ENCODE measurements around the gene MTFP1.
"Not testable (repeated sequence)": the region's sequence is repeated elsewhere in the genome, so short reads cannot be mapped to it uniquely, and the experiment has no call there.

MTFP1 gene

DNA sequence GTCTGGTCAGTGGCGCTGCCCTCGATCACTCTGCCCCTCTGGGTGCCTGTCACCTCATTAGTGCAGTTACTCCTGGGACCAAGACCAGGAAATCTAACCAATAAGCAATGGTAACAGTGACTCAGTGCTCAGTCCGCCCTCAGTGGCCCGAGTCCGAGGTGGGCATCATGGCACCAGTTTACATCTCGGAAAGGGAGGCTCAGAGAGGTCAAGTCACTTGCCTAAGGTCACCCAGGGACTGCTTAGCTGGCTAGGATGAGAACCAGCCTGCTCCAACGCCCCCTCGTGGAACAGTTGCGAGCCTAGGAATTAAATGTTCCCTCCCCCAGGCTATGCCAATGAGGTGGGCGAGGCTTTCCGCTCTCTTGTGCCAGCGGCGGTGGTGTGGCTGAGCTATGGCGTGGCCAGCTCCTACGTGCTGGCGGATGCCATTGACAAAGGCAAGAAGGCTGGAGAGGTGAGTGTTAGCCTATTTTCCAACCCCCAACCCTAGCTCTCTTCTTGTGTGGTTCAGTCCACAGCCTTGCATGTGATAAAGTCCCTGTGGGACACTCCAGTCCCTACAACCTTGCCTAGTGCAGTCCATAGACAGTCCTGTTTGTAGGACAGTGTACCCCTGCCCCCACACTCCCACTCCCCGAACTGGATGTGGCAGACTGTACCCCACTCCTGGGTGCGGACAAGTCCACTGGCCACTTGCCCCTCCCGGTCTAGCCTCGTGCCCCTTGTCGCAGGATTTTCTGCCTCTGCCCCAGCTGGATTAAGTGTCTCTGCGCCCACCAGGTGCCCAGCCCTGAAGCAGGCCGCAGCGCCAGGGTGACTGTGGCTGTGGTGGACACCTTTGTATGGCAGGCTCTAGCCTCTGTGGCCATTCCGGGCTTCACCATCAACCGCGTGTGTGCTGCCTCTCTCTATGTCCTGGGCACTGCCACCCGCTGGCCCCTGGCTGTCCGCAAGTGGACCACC lies 1.1 kb downstream of the MTFP1 start:
- peak; percentile 88 to 90 for DNase-seq

DNA sequence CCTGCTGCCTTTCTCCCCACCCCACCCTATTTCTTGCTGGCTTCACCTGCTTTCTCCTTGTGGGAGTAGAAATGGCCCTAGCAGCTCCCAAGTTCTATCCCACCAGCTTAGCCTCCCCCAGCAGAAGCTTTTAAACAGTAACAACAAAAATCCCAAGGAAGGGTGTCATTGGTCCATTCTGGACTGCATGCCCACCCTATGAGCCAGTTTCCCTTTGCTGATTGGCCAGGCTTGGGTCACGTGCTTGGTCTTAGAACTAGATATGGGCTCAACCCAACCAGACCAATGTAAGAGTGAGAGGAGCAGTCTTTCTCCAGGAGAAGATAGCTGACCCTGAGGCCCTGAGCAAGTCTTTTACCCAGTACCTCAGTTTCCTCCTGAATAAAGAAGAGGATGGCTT lies 2.3 kb downstream of the MTFP1 start:
- DNase-seq: no peak

DNA sequence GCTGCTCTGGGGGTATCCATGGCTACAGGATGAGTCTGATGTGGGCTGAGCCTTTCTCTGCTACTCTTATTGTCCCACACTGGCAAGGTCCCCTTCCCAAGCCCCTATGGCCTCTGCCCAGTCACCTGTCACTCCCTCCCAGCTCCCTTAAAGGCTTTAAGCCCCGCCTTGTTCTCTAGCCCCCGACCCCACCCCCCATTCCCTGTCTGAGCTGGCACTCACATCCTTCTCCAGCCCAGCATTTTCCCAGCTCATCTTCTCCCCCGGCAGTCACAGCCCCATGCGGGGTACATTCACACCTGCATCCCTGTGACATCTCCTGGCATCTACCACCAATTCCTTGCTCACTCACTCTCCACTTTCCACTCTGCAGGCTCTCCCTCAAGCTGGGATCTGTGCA lies 4.3 kb downstream of the MTFP1 start:
- DNase-seq: no peak

DNA sequence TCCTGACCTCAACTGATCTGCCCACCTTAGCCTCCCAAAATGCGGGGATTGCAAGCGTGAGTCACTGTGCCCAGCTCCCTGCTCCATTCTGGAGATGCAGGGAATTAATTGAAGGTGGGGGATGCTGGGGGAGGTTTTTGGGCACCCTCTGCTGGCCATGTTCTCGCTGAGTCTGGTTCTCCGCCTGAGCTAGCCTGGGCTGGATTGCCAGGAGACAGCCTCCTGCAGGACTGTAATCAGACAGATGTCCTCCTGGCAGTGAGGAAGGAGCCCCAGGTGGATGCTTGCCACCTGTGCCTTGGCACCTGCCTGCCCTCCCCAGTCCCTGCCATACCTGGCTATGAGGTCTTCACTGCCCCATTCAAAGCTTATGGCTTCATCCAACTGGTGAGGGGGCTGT lies 5.4 kb downstream of the MTFP1 start:
- no peak for DNase-seq

DNA sequence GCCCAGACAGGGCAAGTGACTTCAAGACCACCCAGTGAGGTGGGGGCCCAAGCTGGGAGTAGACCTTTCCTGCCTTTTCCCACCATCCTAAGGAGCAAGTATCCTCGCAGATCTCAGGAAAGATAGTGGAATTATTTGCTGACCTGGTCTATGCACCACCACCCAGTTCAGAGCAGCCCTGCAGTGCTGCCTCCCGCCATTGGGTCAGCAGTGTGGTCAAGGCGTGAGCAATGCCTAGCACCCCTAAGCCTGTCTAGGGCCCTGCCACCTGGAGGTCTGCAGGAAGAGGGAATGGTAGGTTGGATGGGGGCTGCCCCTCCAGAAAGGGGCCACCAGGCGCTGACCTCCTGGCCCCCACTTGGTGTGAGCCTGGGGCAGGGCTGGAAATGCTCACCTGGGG lies 6.5 kb downstream of the MTFP1 start:
- DNase-seq: no peak

DNA sequence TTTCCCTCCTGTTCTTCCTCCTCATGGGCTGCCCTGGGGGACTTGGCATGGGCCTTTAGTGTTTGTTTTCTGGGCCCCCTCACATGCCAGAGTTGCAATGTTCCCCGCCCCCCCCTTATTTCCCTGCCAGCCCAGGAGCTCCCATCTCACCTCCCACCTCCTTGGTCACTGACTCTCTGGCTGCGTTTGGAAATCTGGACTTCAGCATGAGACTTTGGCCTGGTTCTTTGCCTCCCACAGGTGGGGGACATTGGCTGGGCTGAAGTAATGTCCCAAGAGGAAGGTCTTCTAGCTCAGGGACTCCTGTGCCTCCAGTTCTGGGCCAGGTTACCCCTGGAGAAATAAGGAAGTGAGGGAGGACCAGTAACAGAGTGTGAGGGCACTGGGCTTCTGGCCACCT lies 7.0 kb downstream of the MTFP1 start:
- no peak for DNase-seq

DNA sequence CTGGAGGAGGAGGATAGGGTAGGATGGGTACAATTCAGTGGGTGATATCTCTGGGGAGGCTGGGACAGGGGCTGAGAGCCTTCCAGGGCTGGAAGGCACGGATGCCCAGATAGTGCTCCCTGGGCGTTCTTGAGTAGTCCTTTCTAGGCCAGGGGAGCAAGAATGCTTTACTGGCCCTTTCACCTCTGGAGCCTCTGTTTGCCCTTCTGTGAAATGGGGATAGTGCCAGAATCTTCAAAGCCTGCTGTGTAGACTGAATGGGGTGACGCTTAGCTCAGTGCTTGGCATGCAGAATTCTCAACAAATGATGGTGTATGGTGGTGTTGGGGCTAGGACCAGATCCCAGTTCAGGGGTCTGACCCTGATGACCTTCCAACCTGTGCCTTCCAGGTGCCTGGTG lies 7.7 kb downstream of the MTFP1 start:
- no peak for DNase-seq

DNA sequence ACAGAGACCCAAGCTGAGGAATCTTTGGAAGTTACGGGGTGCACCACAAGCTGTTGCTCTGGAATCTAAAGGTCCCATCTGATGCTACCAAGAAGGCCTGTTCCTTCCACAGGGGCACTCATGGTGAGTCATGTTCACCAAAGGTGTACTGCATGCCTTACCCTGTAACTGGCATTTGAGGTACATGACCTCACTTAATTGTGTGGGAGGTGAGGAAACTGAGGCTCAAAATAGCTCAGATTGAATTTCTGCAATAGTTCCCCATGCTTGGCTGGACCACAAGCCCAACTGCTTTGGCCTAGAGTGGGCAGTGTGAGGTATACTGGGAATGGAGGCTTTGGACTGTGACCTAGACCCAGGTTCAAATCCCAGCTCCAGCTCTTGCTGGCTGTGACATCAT lies 8.2 kb downstream of the MTFP1 start:
- no peak for DNase-seq

DNA sequence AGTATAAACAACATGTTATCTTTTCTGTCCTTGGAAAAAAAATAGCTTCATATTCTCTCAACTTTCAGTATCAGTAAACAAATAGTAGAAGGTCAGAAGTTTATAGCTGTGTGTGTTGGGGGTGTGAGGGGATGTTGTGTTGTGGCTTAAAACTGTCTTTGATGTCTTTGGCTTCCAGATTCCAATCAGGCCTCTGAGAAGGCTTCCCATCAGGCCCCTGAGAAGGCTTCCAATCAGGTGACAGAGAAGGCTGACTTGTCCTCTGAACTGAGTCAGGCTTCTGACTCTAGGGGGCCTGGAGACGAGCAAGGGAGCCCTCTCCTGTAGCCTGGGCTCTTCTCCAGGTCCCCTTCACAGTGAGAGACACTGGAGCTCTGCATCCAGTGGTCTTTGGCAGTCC lies 9.3 kb downstream of the MTFP1 start:
- DNase-seq: no peak

DNA sequence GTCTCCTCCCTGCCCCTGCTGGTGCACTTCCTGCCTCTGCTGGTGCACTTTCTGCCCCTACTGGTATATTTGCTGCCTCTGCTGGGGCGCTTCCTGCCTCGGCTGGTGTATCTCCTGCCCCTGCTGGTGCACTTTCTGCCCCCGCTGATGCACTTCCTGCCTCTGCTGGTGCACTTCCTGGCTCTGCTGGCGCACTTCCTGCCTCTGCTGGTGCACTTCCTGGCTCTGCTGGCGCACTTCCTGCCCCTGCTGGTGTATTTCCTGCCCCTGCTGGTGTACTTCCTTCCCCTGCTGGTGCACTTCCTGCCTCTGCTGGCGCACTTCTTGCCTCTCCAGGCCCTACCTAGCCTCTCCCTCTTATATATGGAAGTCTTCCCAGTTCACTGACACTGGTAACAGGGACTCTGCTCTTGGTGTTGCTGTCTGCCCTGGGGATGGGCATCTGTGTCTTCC lies 10.1 kb downstream of the MTFP1 start:
- peak; percentile 94 to 96 for DNase-seq

DNA sequence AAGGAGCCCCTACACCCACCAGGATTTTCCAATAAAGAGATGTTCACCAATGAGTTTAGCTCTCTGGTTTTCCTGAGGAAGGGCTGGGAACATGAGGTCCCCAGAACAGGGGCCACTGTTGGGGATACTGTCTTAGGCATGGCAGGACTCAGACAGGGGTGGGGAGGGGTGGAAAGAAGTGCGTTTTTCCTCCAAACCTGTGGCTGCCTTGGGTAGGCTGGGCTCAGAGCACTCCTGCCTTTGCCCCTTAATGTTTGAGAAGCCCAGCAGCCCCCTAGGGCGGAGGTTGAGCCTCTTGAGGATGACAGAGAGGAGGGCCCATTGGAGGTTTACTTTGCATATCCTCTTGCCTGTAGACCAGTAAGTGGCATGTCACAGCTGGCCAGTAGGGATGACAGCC lies 10.6 kb downstream of the MTFP1 start:
- no peak for DNase-seq

DNA sequence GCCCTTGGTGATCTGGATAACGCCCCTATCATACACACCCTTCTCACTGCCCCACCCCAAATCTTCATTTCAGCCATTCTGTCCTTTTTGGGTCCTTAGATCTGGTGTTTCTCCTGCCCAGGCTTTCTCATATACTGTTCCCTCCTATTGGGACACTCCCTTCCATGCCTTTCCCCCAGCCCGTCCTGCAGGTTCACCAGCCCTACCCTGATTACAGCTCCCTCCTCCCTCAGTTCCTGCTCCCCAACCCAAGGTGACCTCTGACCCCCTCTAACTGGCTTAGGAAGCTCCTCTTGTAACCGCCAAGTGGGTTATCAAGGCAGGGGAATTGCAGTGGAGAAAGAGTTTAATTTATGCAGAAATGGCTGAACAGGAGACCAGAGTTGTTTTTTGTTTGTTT lies 13.0 kb downstream of the MTFP1 start:
- no peak for DNase-seq

DNA sequence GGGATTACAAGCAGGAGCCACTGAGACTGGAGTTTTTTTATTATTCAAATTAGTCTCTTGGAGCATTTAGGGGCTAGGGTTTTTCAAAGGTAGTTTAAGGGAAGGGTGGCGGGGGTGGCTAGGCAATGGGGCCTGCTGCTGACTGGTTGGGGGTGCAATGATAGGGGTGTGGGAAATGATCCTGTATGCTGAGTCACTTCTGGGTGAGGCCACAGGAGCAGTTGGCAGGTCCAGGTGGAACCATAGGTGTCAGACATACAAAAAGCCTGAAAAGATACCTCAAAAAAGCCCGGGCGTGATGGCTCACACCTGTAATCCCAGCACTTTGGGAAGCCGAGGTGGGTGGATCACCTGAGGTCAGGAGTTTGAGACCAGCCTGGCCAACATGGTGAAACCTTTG lies 13.7 kb downstream of the MTFP1 start:
- no peak for DNase-seq

DNA sequence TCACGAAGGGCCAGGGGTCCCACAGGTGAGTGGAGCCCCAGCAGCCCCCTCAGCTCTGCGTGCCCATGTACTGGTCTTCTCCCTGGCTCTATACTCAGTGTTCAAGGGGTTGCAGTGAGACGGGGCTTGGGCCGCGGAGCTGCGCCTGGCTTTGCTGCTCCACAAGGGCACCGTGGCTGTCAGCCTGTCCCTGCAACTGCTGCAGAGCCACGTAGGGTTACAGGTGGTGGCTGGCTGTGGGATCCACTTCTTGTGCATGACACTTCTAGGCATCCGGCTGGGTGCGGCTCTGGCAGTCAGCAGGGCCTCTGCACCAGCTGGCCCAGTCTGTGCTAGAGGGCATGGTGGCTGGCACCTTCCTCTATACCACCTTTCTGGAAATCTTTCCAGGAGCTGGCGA lies 14.3 kb downstream of the MTFP1 start:
- DNase-seq: no peak

DNA sequence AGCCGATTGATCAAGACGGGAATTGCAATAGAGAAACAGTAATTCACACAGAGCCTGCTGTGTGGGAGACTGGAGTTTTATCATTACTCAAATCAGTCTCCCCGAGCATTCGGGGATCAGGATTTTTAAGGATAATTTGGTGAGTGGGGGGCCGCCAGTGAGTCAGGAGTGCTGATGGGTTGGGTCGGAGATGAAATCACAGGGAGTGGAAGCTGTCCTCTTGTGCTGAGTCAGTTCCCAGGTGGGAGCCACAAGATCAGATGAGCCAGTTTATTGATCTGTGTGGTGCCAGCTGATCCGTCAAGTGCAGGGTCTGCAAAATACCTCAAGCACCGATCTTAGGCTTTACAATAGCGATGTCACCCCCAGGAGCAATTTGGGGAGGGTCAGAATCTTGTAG lies 15.5 kb downstream of the MTFP1 start:
- no peak for DNase-seq

DNA sequence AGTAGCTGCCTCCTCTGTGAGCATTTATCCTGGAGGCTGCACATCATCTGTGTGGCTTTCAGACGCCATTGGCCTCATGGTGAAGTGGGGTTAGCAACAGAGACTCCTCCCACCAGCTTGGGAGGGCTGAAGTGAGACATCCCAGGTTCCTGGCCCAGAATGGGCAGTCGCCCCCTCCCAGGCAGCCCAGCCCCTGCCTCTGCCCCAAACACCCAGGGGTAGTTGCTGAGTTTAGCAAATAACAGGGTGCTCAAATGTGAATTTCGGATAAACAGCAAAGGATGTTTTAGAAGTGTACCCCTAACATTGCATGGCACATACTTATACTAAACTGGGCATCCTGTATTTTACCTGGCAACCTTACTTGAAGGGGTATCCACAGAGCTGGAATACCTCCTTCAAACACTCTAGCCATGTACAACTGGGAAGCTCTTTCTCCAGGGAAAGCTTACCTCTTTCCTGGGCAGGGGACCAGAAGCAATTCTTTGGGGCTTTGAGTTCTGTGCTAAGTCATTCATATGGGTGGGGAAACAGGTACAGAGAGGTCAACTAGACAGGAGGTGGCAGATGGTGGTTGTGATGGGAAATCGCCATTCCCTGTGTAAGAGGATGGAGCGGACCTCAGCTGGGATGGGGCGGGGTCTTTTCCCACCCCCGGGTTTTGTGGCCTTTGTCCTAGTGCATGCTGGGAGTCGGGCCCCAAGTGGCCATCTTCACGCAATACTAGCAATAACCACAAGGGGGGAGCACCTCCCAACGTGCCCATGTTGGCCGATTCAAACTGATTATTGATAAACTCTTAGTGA lies 19.3 kb downstream of the MTFP1 start:
- DNase-seq: peak; percentile 60 to 65

DNA sequence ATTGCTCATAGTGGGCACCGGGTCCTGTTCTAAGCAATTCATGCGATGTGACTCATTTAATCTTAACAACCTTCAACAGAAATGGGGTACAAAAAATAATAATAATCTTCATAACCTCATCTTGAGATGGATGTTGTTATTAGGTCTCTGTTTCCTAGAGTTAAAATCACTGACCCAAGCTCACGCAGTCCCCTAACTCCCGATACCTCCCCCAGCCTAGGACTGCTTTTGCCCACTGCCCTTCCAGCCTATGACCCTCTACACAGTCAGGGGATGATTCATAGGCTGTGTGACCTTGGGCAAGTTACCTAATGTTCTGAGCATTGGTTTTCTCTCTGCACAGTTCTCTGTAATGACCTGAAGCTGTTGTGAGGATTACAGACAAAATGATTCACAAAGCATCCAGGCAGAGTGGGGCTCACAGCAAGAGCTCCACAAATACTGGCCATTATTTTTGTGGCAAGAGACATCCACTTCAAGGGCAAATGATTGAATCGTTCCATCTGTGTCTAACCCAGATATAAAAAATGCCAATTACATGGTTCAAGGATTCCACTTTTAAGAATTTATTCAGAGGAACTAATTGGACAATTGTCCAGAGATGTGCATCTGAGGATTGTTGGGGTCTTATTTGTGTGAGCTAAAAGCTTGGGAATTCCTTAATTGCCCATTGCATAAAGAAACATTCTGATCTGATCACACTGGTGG lies 20.0 kb downstream of the MTFP1 start:
- no peak for DNase-seq

DNA sequence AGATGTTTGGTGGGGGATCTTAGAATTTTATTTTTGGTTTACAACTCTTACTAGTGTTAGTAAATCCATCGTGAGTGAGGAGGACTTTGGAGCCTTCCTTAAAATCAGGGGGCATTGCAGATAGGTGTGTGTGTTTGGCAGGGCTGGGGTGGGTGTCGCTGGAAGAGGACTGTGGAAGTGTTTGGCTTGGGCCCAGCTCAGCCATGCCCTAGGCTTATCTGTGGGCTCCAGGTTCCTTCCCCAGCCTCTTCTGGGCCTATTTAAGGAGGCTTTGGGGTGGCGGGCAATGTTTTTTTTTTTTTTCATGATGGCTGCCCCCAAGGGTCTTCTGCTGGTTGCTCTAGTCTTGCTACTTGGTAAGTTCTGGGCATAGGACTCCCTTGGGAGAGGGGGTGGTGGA lies 22.1 kb downstream of the MTFP1 start:
- DNase-seq: no peak

DNA sequence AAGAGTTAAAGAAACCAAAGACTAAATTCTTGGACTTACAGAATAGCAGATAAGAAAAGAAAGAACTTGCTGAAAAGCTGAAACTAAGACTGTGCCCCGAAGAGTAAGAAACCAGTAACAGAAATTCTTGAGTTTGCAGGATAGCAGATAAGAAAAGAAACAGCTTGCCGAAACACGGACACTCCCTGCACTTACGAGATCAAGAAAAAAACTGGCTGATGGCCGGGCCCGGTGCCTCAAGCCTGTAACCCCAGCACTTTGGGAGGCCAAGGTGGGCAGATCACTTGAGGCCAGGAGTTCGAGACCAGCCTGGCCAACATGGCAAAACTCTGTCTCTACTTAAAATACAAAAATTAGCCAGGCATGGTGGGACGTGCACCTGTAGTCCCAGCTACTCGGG lies 25.9 kb downstream of the MTFP1 start:
- DNase-seq: not testable (repeated sequence)

DNA sequence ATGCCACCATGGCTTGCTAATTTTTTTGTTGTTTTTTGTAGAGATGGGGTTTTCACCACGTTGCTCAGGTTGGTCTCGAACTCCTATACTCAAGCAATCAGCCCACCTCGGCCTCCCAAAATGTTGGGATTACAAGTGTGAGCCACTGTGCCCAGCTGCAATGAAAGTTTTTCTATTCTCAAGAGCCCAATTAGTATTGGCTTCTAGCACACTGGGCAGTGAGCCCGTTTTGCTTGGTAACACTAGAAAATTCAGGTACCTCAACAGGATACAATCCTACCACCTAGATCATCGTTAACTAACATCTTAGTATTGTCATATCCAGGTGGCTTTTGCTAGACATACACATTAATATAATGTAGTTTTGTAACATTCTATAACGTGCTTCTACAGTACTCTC lies 27.3 kb downstream of the MTFP1 start:
- no peak for DNase-seq

DNA sequence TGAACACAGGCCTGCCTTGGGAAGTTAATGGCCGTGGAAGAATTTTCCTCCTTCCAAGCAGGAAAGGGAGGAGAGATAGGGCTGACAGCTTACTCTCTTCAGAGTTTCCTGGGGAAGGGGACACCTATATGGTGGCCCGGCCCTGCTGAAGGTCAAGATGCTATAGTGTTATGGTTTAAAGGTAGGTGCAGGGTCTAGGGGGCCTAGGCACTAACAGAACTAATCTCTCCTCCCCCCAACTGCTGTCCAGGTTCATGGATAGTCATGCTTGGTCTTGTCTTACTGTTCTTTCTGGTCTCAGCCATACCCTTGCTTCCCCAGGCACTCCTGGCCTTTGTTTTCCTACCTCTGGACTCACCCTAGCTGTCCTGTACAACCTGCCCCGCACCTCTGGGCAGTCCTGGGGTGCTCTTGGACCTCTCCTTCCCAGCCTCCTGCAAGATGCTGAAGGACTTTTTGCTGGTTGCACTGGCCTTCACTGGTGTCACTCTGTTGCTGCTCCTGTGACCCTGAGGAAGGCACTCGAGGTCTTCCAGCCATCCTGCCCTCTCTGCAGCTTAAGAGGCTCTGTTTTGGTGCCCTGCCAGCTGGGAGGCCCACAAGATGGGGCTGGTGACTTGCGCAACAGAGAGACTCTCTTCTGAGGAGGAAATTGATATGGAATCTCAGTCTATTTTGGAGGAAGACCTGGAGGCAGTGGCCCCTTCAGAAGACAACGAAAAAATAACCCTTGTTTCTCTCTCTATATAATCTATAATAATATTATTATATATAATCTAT lies 28.4 kb downstream of the MTFP1 start:
- DNase-seq: no peak

DNA sequence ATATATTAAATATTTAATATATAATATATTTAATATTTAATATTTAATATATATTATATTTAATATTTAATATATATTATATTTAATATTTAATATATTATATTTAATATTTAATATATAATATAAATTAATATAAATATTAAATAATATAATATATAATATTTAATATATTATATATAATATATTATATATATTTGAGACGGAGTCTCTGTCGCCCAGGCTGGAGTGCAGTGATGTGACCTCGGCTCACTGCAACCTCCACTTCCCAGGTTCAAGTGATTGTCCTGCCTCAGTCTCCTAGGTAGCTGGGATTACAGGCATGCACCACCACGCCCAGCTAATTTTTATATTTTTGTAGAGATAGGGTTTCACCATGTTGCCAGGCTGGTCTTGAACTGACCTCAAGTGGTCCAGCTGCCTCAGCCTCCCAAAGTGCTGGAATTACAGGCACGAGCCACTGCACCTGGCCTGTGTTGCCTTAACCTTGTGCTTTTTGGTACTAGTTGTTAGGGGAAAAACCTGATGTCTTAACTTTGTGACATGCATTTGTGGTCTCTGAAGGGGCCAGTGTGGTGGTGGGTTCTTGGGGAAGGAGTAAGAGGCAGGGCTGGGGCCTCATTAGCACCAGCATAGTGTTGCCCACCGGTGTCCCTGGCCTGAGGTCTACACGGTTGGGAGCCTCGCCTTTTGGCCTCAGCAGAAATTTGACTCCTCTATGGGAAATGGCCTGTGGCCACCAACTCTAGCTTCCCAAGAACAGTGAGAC lies 29.7 kb downstream of the MTFP1 start:
- DNase-seq: no peak

Measured in CD4-positive, alpha-beta T cell treated with Interleukin-4 for 1 hour (primary cell).